ENCODE results near the gene AP3S1. TPM values are rescaled to one million over a fixed set of nuclear protein-coding genes. Genes with fewer than 3 reads are reported as not detected.

The AP3S1 gene
- total and polyA plus RNA-seq, 2 of the 13 experiments (the other 11 are each of a cell fraction or from before 2014, with no cell fraction given), result 50.5 to 85.9 TPM

DNA sequence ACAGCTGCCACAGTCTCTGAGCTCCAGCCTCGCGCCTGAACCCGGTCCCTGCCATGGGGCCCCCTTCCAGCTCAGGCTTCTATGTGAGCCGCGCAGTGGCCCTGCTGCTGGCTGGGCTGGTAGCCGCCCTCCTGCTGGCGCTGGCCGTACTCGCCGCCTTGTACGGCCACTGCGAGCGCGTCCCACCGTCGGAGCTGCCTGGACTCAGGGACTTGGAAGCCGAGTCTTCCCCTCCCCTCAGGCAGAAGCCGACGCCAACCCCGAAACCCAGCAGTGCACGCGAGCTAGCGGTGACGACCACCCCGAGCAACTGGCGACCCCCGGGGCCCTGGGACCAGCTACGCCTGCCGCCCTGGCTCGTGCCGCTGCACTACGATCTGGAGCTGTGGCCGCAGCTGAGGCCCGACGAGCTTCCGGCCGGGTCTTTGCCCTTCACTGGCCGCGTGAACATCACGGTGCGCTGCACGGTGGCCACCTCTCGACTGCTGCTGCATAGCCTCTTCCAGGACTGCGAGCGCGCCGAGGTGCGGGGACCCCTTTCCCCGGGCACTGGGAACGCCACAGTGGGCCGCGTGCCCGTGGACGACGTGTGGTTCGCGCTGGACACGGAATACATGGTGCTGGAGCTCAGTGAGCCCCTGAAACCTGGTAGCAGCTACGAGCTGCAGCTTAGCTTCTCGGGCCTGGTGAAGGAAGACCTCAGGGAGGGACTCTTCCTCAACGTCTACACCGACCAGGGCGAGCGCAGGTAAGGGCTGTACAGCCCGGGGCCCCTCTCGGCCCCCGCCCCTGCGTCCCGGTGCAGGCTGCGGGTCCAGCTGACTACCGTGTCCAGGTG is 121.0 kb downstream of the AP3S1 start (continued):
- TF ChIP-seq CCDC6 (CRISPR knock-in tag; IDR thresholded peaks at IDR 0.05) (no peak), SRY (CRISPR knock-in tag; IDR thresholded peaks at IDR 0.05) (no peak), BORCS8-MEF2B (CRISPR knock-in tag; IDR thresholded peaks at IDR 0.05) (0 out of 2 replicates have a peak, but pooled peaks have one; percentile 39), KDM6A (CRISPR knock-in tag; IDR thresholded peaks at IDR 0.05; ENCODE audit: low read depth) (no peak), KLF6 (CRISPR knock-in tag; IDR thresholded peaks at IDR 0.05) (no peak), POGZ (CRISPR knock-in tag; IDR thresholded peaks at IDR 0.05) (no peak), KAT8 (CRISPR knock-in tag; IDR thresholded peaks at IDR 0.05) (no peak), NR2C2 (CRISPR knock-in tag; IDR thresholded peaks at IDR 0.05; ENCODE audit: borderline replicate concordance) (no peak), MYNN (CRISPR knock-in tag; IDR thresholded peaks at IDR 0.05; ENCODE audit: low read depth) (no peak), CHD2 (IDR thresholded peaks at IDR 0.05; ENCODE audit: low read depth, low read length) (no peak), GATAD1 (CRISPR knock-in tag; IDR thresholded peaks at IDR 0.05) (no peak), CCAR2 (optimal IDR thresholded peaks at IDR 0.05; ENCODE audit: low read depth, low read length) (no peak), PHF5A (CRISPR knock-in tag; IDR thresholded peaks at IDR 0.05; ENCODE audit: low read depth, unreplicated experiment) (no peak), CREM (IDR thresholded peaks at IDR 0.05) (no peak), CREM (CRISPR knock-in tag; IDR thresholded peaks at IDR 0.05) (no peak), NCOA1 (CRISPR knock-in tag; IDR thresholded peaks at IDR 0.05) (no peak), FOXP1 (IDR thresholded peaks at IDR 0.05) (no peak), FOXP1 (CRISPR knock-in tag; IDR thresholded peaks at IDR 0.05) (no peak), SP1 (IDR thresholded peaks at IDR 0.05) (no peak), SP1 (CRISPR knock-in tag; IDR thresholded peaks at IDR 0.05) (no peak), ONECUT2 (CRISPR knock-in tag; IDR thresholded peaks at IDR 0.05) (no peak), SCMH1 (CRISPR knock-in tag; IDR thresholded peaks at IDR 0.05; ENCODE audit: borderline replicate concordance) (no peak), TBP (CRISPR knock-in tag; IDR thresholded peaks at IDR 0.05) (no peak), EED (CRISPR knock-in tag; IDR thresholded peaks at IDR 0.05) (peak; percentile 32; the same call in 1 of the 2 replicates), HDAC6 (IDR thresholded peaks at IDR 0.05; ENCODE audit: low read depth, low read length) (no peak), SNAPC5 (CRISPR knock-in tag; IDR thresholded peaks at IDR 0.05; ENCODE audit: borderline replicate concordance) (no peak), ARNT (IDR thresholded peaks at IDR 0.05) (no peak), ZNF768 (CRISPR knock-in tag; IDR thresholded peaks at IDR 0.05) (no peak)
- TF ChIP-seq, protein P1, sequence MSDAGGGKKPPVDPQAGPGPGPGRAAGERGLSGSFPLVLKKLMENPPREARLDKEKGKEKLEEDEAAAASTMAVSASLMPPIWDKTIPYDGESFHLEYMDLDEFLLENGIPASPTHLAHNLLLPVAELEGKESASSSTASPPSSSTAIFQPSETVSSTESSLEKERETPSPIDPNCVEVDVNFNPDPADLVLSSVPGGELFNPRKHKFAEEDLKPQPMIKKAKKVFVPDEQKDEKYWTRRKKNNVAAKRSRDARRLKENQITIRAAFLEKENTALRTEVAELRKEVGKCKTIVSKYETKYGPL (CRISPR knock-in tag; IDR thresholded peaks at IDR 0.05), result no peak
- TF ChIP-seq, protein P2, sequence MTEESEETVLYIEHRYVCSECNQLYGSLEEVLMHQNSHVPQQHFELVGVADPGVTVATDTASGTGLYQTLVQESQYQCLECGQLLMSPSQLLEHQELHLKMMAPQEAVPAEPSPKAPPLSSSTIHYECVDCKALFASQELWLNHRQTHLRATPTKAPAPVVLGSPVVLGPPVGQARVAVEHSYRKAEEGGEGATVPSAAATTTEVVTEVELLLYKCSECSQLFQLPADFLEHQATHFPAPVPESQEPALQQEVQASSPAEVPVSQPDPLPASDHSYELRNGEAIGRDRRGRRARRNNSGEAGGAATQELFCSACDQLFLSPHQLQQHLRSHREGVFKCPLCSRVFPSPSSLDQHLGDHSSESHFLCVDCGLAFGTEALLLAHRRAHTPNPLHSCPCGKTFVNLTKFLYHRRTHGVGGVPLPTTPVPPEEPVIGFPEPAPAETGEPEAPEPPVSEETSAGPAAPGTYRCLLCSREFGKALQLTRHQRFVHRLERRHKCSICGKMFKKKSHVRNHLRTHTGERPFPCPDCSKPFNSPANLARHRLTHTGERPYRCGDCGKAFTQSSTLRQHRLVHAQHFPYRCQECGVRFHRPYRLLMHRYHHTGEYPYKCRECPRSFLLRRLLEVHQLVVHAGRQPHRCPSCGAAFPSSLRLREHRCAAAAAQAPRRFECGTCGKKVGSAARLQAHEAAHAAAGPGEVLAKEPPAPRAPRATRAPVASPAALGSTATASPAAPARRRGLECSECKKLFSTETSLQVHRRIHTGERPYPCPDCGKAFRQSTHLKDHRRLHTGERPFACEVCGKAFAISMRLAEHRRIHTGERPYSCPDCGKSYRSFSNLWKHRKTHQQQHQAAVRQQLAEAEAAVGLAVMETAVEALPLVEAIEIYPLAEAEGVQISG (CRISPR knock-in tag; IDR thresholded peaks at IDR 0.05), result 0 out of 2 replicates have a peak, but pooled peaks have one; percentile 28

Measured in HepG2 (cell line).